H1 (cell line): ENCODE results near the gene USP10. TPM values are rescaled to one million over a fixed set of nuclear protein-coding genes. Genes with fewer than 3 reads are reported as not detected.

ENCODE experiments used
- RXRA ChIP-seq: IDR thresholded peaks from 2 replicates; pipeline ENCODE4 v1.6.1; 2011; ENCODE audit warnings: low read depth, mild to moderate bottlenecking, low read length, moderate library complexity; ENCODE audit not compliant: insufficient read depth
- SIN3A ChIP-seq, 2 experiments: IDR thresholded peaks in 1 of 2; conservative IDR thresholded peaks in 1 of 2; 2 replicates each; pipeline ENCODE4 v1.6.1; 2011 to 2012; ENCODE audit warnings: low read length in 2 of 2, improper control_type of control experiment in 1 of 2, low read depth in 1 of 2, mild to moderate bottlenecking in 1 of 2
- polyA plus RNA-seq, 7 experiments: library from polyadenylated mRNA; depleted of rRNA in 3 of 7; stranded (reverse) in 5 of 7; unstranded in 2 of 7; fragments of >200 nt in 5 of 7; fragments of 200-250 nt in 2 of 7; gene quantifications; 1 replicate in 5 of 7; 2 replicates in 1 of 7; 4 replicates in 1 of 7; pipeline versions ENCODE4 v1.2.1 to v1.2.3, GENCODE V29; 2011 to 2013; ENCODE audit warnings: missing spikeins in 2 of 7, mixed read lengths in 2 of 7
- total RNA-seq: library from RNA; stranded (reverse); fragmentation: NEBNext Ultra II Directional; extraction: Animal tissue kit (Norgen Biotek cat#: 25700); gene quantifications from 2 replicates; pipeline ENCODE4 v1.2.1, GENCODE V29; 2021

USP10 gene
- total and polyA plus RNA-seq, 2 of the 8 experiments (the other 6 are each of a cell fraction or from before 2014, with no cell fraction given) = 171 to 195 TPM

DNA sequence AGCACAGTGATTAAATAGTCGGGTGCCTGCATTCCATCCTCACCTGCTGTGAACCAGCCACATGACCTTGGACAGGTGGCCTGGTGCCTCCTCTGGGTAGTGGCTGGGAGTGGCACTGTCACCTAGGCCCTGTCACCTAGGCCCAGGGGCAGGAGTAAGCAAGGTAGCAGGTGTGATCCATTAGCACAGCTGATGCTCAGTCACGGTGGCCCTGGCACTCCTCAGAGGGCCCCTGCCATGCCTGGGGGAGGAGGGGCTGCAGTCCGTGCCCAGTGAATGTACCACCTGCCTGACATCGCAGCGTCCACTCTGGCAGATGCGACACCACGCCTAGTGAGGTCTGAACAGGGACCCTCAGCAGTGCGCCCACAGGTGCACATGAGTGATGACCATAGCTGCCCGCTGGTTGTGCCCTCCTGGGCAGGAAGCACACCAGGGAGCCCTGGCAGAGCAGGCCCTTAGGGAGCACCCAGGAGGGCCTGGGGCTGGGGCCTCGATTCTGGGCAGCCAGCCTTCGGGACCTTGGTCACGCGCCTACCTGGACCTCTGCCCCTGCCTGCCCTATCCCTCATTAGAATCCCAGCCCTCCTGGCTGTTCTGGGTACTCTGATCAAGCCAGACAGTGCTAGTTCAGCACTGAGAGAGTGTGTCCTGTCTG lies 86.9 kb downstream of the USP10 start (continued):
- no peak for TF ChIP-seq RXRA
- no peak for TF ChIP-seq SIN3A (conservative IDR thresholded peaks at IDR 0.05 in 1 of 2, IDR thresholded peaks at IDR 0.05 in 1 of 2; ENCODE audit: low read depth in 1 of 2, low read length in 2 of 2)
